ENCODE results near the gene CAMK1D.

Gene CAMK1D

DNA sequence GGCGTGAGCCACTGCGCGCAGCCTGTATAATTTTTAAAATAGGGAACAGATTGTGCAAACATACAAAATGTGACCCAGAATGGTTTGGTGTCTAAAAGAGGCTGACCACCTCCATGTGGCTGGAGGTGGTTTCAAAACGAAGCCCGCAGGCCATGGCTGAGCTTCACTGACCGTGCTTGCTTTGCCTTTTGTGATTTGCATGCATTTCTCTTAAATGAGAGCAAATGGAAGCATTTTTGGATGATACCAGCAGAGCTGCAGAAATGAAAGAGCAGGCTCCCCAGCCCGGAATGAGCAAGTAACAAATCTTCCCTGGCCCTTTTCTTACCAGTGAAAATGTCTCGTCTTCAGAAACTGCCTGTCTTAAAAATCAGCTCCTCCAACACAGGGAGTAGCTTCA, 239.9 kb downstream of the CAMK1D start:
- no peak for DNase-seq (ENCODE audit: low read depth in 2 of 2, low spot score in 1 of 2)

DNA sequence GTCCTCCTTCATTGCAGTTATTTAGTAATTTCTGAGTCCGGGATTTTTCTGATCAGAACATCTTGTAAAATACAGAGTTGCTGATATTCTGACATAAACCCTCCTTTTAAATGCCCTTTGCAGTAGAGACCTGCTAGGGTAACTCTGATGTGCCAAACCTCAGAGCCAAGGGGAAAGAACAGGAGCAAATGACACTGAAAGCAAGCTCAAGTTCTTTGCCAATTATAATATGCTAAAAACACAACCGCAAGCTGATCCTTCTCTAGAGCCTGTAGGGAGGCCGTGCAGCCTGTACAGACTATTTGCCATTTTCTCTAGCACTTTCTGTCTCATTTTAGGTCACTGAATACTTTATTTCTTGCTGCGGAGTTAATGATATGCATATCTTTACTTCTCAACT, 240.4 kb downstream of the CAMK1D start:
- DNase-seq (ENCODE audit: low read depth in 2 of 2, low spot score in 1 of 2), result no peak

DNA sequence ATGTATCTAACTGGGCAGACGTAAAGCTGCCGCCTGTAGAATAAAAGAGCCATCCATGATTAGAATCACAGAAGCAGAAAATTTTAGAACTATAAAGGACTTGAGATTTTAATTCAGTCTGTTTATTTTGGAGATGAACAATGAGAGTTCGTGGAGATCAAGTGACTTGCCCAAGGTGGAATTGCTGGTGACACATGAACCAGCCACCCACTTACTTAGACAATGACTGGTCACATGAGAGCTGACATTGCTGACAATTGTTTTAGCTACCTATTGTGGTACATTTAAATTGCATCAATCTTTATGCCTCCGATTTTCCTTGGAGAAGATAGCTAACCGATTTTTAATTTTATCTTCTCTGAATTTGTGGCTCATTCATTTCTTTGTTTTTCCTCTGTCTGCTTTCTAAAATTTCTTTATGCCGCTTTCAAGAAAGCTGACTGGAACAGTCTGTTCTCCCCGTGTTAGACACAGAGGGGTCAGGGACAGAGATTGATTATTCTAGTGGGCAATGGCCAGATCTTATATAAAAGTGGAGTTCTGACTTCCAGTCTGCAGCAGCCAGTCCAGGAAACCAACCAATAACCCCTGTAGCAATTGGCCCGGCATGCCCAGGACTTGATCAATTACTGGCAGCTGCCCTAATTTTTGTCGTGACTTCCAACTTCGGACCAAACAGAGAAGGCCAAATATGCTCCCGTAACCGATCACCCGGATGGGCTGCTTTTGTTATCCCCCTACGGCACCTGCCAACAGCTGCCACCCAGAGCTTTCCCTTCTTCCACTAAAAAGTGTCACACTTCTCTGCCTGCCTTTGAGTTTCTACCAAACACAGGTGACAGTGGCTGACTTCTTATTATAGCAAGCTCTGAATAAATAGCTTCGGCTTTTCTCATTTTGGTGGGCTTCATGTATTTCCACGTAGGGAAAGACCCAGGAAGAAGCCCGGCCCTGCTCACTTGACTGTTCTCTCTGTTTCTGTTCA, 241.6 kb downstream of the CAMK1D start:
- DNase-seq (ENCODE audit: low read depth in 2 of 2, low spot score in 1 of 2), result no peak

- DNase-seq (ENCODE audit: low read depth in 2 of 2, low spot score in 1 of 2), result no peak
These were observed 243.6 kb downstream of the CAMK1D start for GRCh38 chr10:12592967-12593366.

GRCh38 chr10:12594448-12594944, 245.1 kb downstream of the CAMK1D start:
- no peak for DNase-seq (ENCODE audit: low read depth in 2 of 2, low spot score in 1 of 2)

DNA sequence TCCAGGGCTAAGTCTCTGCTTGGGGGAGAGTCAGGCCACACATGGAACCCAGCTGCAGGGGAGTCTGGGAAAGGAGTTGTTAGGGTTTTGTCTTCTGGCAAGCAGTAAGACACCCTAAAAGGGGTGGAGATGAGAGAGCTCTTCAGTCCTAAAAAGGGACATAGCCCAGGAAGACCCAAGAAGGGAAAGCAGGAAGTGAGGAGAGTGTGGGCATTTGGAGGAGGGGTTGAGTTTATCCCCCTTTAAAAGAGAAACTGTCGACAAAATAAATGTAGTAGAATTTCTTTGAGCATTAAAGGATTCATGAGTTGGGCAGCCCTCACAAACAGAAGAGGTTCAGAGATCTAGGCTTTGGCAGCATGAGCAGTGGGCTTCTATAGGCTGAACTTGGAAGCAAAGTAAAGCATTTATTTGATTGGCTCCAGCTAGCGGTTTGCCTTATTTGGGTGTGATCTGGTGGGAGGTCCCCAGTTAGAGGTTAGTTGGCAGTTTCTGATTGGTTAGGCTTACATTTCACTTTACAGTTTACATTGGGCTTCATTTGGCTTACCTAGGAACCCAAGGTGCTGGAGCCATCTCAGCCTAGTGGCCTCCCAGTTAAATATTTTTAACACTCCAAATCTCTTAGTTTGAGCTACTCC, 246.7 kb downstream of the CAMK1D start:
- DNase-seq (ENCODE audit: low read depth in 2 of 2, low spot score in 1 of 2), result no peak

GRCh38 chr10:12597176-12597575, 247.8 kb downstream of the CAMK1D start:
- DNase-seq (ENCODE audit: low read depth in 2 of 2, low spot score in 1 of 2), result no peak

- DNase-seq (ENCODE audit: low read depth in 2 of 2, low spot score in 1 of 2), result no peak
These were observed 248.7 kb downstream of the CAMK1D start for GRCh38 chr10:12597788-12598765.

DNA sequence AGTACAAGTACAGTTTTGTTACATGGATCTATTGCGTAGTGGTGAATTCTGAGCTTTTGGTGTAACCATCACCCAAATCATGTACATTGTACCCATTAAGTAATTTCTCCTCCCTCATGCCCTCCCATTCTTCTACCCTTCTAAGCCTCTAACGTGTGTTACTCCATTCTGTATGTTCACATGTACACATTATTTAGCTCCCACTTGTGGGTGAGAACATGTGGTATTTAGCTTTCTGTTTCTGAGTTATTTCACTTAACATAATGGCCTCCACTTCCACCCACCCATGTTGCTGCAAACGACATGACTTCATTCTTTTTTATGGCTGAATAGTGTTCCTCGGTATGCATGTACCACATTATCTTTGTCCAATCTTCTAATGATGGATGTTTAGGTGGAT, 251.3 kb downstream of the CAMK1D start:
- DNase-seq (ENCODE audit: low read depth in 2 of 2, low spot score in 1 of 2), result no peak

DNA sequence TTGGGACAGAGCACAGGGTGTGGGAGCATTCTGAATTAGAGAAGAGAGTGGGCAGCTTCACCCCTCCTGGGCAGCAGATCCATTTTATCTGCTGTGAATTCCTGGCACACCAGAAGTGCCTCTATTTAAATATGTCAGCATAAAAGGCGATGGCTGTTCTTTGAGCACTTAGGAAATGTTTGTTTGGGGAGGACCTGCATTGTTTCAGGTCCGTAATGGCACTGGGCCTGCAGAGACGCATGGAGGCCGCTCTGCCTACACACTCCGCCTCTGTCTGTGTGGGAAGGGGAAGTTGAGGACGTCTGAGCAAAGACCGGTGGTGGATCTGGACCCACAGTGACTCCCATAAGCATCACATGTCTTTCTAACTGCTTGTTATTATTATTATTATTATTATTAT, 253.2 kb downstream of the CAMK1D start:
- no peak for DNase-seq (ENCODE audit: low read depth in 2 of 2, low spot score in 1 of 2)

DNA sequence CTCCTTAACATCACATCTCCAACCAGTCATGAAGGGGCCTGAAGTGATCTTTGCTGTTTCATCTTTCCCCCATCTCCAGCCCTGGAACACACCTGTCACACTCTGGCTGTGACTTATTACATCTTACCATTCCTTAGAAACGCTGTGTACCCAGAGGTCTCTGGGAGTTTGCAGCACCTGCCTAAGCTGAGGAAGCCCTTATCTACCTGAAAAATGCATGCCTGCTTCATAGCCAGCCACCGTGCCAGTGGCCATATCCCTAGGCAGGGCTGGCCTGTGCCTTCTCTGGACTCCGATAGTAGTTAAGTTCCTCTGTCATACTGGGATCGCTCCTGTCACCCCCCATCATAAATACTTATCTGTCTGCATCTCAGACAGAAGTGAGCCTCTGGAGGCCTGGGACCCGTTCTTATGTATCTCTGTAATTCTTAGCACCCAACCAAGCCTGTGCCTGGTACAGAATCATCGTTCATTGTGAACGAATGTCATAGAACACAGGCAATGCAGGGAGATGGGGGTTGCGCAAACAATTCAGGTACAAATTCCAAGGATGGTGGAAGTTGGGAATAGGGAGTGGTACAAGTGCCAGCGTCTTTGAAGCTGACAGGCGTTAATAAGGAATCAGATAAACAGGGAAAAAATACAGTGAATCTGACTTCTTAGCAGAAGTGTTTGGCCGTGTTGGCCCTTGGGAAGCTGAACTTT, 254.6 kb downstream of the CAMK1D start:
- no peak for DNase-seq (ENCODE audit: low read depth in 2 of 2, low spot score in 1 of 2)

GRCh38 chr10:12605580-12606405, 256.4 kb downstream of the CAMK1D start:
- no peak for DNase-seq (ENCODE audit: low read depth in 2 of 2, low spot score in 1 of 2)

DNA sequence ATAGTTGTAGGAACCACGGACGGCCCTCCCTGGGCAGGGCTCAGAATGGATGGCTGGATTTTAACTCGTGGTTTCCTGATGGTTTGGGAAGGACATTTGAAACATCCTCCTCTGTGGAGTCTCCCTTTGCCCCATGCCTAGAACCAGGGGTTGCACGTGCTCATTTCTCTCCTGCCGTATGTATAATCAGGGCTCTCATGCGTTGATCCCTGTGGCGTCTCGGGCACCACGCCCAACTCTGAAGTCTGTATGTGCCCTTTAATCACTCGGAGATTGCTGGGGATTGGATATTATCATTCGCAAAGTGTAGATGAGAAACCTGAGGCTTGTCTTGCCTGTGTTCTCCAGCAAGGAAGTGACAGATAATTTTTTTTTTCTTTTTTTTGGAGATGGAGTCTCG, 257.1 kb downstream of the CAMK1D start:
- no peak for DNase-seq (ENCODE audit: low read depth in 2 of 2, low spot score in 1 of 2)

DNA sequence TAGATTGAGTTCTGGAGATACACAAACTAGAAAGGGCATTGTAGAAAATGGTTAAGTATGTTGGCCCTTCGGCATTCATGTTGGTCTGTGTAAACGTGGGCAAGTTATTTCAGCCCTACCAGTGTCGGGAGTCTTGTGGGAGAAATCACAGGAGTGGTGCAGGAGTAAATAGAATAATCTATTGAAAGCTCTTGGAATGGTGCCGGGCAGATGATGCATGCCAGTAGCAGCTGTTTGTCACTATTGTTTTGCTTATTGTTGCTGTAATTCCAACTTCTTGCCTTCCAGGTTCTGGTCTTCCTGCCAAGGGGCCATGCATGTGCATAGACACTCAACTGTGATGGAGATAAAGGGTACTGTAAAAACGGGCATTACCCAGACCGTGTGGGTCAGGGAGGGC, 259.4 kb downstream of the CAMK1D start:
- DNase-seq (ENCODE audit: low read depth in 2 of 2, low spot score in 1 of 2), result no peak

GRCh38 chr10:12609435-12609834, 260.1 kb downstream of the CAMK1D start:
- no peak for DNase-seq (ENCODE audit: low read depth in 2 of 2, low spot score in 1 of 2)

- DNase-seq (ENCODE audit: low read depth in 2 of 2, low spot score in 1 of 2), result no peak
These were observed 263.8 kb downstream of the CAMK1D start for GRCh38 chr10:12613136-12613535.

- no peak for DNase-seq (ENCODE audit: low read depth in 2 of 2, low spot score in 1 of 2)
These were observed 265.0 kb downstream of the CAMK1D start for GRCh38 chr10:12614177-12614995.

DNA sequence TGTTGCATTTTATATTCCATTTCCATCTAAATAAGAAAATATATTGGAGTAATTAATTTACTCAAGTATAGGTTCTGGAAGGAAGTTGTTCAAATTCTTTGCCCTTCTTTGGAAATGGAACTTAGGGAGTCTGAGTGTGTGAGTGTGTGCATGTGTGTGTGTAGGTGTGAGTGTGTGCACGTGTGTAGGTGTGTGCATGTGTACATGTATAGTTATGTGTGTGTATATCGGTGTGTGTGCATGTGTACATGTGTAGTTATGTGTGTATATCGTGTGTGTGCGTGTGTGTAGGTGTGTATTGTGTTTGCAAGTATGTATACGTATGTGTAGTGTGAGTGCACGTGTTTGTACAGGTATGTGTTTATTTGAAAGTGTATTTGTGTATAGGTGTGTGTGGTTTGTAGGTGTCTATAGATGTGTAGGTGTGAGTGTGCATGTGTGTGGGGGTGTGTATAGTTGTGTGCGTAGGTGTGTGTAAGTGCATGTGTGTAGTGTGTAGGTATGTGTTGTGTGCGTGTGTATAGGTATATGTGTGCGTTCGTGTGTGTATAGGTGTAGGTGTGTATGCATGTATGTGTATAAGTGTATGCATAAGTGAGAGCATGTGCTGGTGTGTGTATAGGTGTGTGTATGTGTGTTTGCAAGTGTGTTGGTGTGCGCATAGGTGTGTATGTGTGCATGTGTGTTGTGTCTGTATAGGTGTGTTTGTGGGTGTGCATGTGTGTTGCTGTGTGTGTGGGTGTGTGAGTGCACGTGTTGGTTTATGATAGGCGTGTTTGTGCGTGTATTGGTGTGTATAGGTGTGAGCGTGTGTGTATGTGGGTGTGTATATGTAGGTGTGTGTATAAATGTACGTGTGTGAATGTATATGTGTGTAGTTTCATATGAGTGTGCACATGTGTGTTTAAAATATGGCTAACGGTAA, 266.2 kb downstream of the CAMK1D start:
- no peak for DNase-seq (ENCODE audit: low read depth in 2 of 2, low spot score in 1 of 2)
